ENCODE measurements around the gene VSIG8.

VSIG8 gene

DNA sequence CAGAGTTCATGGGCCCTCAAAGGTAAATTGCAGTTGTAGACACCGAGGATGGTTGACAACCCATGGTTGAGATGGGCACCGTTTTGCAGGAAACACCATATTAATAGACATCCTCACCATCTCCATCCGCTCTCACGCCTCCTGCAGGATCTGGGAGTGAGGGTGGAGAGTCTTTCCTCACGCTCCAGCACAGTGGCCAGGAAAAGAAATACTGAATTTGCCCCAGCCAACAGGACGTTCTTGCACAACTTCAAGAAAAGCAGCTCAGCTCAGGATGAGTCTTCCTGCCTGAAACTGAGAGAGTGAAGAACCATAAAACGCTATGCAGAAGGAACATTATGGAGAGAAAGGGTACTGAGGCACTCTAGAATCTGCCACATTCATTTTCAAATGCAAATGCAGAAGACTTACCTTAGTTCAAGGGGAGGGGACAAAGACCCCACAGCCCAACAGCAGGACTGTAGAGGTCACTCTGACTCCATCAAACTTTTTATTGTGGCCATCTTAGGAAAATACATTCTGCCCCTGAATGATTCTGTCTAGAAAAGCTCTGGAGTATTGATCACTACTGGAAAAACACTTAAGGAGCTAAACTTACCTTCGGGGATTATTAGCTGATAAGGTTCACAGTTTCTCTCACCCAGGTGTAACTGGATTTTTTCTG is 26.5 kb downstream of the VSIG8 start:
- Histone ChIP-seq H3K9me3 (ENCODE audit: low read depth, low read length) (no peaks in the 10 kb centered on the region), H3K4me3 (no peak overlapping the region), H3K27ac (no peak overlapping the region), H3K9ac (ENCODE audit: insufficient read length) (no peak overlapping the region), H3K36me3 (ENCODE audit: insufficient read depth, low read length) (no peaks in the 10 kb centered on the region)
- TF ChIP-seq POLR2AphosphoS5 (IDR thresholded peaks at IDR 0.05; ENCODE audit: borderline replicate concordance, low read depth, low read length) (no peak), EZH2 (IDR thresholded peaks at IDR 0.05) (no peak), FOXP2 (optimal IDR thresholded peaks at IDR 0.05; ENCODE audit: control extremely low read depth, extremely low read length, insufficient read depth) (no peak)
- no peak for DNase-seq (ENCODE audit: low read depth, low spot score)

DNA sequence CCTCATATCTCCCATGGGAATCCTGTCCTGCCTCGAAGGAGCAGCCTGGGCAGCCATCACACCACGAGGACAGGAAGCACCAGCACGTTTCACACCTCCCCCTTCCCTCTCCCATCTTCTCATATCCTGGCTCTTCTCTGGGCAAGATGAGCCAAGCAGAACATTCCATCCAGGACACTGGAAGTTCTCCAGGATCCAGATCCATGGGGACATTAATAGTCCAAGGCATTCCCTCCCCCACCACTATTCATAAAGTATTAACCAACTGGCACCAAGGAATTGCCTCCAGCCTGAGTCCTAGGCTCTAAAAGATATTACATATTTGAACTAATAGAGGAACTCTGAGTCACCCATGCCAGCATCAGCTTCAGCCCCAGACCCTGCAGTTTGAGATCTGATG is 27.1 kb downstream of the VSIG8 start:
- DNase-seq (ENCODE audit: low read depth, low spot score), result no peak
- Histone ChIP-seq H3K9ac (ENCODE audit: insufficient read length) (no peak overlapping the region), H3K4me3 (no peak overlapping the region), H3K36me3 (ENCODE audit: insufficient read depth, low read length) (no peaks in the 10 kb centered on the region), H3K9me3 (ENCODE audit: low read depth, low read length) (no peaks in the 10 kb centered on the region), H3K27ac (no peak overlapping the region)
- TF ChIP-seq EZH2 (IDR thresholded peaks at IDR 0.05) (no peak), FOXP2 (optimal IDR thresholded peaks at IDR 0.05; ENCODE audit: control extremely low read depth, extremely low read length, insufficient read depth) (no peak), POLR2AphosphoS5 (IDR thresholded peaks at IDR 0.05; ENCODE audit: borderline replicate concordance, low read depth, low read length) (no peak)

DNA sequence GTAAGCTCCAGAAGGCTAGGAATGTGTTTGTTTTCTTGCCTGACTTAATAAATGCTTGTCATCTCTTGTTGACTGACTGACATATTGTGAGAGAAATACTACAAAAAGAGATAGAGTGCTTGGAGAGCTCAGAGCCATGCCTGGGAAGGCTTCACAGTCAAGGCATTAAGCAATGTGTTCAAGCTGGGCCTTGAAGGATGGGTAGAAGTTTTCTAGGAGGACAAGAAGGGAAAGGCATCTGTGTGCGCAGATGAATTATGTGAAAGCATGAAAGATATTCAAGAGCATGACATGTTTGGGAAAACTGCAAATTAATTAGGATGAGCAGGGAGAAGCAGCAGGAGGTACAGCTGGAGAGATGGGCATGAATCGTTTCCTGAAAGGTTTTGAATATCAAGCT is 30.1 kb downstream of the VSIG8 start:
- Histone ChIP-seq H3K9me3 (ENCODE audit: low read depth, low read length) (no peaks in the 10 kb centered on the region), H3K9ac (ENCODE audit: insufficient read length) (no peak overlapping the region), H3K4me3 (no peak overlapping the region), H3K36me3 (ENCODE audit: insufficient read depth, low read length) (no peaks in the 10 kb centered on the region), H3K27ac (no peak overlapping the region)
- TF ChIP-seq EZH2 (IDR thresholded peaks at IDR 0.05), result no peak
- TF ChIP-seq POLR2AphosphoS5 (IDR thresholded peaks at IDR 0.05; ENCODE audit: borderline replicate concordance, low read depth, low read length), result no peak
- no peak for TF ChIP-seq FOXP2 (optimal IDR thresholded peaks at IDR 0.05; ENCODE audit: control extremely low read depth, extremely low read length, insufficient read depth)
- no peak for DNase-seq (ENCODE audit: low read depth, low spot score)

DNA sequence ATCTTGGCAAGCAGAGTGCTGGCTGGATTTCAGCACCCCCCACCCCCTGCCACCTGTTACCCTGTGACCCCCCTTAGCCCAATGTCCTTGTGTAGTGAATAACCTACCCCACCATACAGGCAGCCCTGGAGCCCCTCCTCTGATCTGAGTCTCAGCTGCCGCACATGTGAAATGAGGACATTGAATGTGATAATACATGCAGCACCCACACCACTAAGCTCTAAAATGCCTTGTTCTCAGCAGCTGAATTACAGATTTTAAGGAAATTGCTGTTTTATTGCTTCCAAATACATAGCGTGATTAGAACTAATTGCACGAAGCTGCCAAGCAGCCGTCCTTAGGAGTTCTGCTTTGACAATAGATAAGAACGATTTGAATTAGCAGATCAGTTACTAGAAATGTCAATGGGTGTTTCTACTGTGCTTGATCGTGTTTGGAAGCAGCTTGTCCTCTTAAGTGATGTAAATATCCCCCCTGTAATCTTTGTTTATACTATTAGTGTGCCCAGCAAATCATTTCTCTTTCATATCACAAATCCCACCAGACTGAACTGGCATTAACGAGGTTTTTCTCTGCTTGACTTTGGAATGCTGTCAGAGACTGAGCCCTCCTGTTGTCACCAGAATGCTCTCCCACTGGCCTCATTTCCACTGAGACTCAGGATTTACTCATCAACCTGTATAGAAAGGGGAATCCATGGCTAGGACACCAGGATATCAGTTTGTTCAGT is 30.9 kb downstream of the VSIG8 start:
- no peak overlapping the region for H3K27ac ChIP-seq
- no peak for DNase-seq (ENCODE audit: low read depth, low spot score)

DNA sequence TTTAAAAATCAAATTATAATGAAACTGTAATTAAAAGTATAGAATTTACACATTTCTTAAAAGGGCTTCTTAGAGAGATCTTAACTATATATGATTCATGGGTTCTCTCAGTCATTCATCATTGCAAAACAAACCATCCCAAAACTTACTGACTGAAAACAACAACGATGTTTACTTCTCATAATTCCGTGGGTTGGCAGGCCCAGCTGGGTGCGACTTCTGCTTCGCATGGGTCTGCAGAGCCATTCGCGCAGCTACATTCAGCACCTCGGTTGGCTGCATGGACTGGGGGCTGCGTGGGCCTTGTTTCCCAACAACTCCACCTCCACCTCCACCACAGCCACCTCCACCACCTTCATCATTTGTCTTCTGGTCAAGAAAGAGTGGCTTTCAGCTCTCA is 31.7 kb downstream of the VSIG8 start:
- DNase-seq (ENCODE audit: low read depth, low spot score), result no peak
- Histone ChIP-seq H3K36me3 (ENCODE audit: insufficient read depth, low read length) (no peaks in the 10 kb centered on the region), H3K4me3 (no peak overlapping the region), H3K9ac (ENCODE audit: insufficient read length) (no peak overlapping the region), H3K27ac (no peak overlapping the region), H3K9me3 (ENCODE audit: low read depth, low read length) (no peaks in the 10 kb centered on the region)
- TF ChIP-seq FOXP2 (optimal IDR thresholded peaks at IDR 0.05; ENCODE audit: control extremely low read depth, extremely low read length, insufficient read depth) (no peak), POLR2AphosphoS5 (IDR thresholded peaks at IDR 0.05; ENCODE audit: borderline replicate concordance, low read depth, low read length) (no peak), EZH2 (IDR thresholded peaks at IDR 0.05) (no peak)

More for the DNA sequence above, 30.9 kb downstream of the VSIG8 start:
- no peaks in the 10 kb centered on the region for H3K36me3 ChIP-seq (ENCODE audit: insufficient read depth, low read length)
- no peak overlapping the region for H3K4me3 ChIP-seq
- H3K9me3 ChIP-seq (ENCODE audit: low read depth, low read length), result no peaks in the 10 kb centered on the region
- TF ChIP-seq FOXP2 (optimal IDR thresholded peaks at IDR 0.05; ENCODE audit: control extremely low read depth, extremely low read length, insufficient read depth) (no peak), EZH2 (IDR thresholded peaks at IDR 0.05) (no peak), POLR2AphosphoS5 (IDR thresholded peaks at IDR 0.05; ENCODE audit: borderline replicate concordance, low read depth, low read length) (no peak)
- H3K9ac ChIP-seq (ENCODE audit: insufficient read length), result no peak overlapping the region

DNA sequence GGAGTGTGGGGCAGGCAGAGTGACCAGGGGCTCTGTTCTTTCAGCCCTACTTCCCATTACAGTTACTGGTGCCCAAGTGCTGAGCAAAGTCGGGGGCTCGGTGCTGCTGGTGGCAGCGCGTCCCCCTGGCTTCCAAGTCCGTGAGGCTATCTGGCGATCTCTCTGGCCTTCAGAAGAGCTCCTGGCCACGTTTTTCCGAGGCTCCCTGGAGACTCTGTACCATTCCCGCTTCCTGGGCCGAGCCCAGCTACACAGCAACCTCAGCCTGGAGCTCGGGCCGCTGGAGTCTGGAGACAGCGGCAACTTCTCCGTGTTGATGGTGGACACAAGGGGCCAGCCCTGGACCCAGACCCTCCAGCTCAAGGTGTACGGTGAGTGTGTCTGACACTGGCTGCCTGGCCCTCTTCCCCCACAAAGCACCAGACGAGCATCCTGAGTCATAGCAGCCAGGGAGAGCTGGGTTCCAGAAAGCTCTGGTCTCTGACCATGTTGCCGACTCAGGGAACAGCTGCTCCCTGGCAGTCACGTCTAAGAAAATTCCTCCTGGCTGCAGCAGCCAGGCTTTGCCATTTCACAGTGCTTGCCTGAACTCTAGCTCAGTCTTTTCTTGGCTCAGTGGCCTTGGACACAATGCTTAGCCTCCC is 32.5 kb downstream of the VSIG8 start:
- no peak for DNase-seq (ENCODE audit: low read depth, low spot score)
- no peak for TF ChIP-seq POLR2AphosphoS5 (IDR thresholded peaks at IDR 0.05; ENCODE audit: borderline replicate concordance, low read depth, low read length)
- no peak for TF ChIP-seq FOXP2 (optimal IDR thresholded peaks at IDR 0.05; ENCODE audit: control extremely low read depth, extremely low read length, insufficient read depth)
- no peak for TF ChIP-seq EZH2 (IDR thresholded peaks at IDR 0.05)
- Histone ChIP-seq H3K9ac (ENCODE audit: insufficient read length) (no peak overlapping the region), H3K36me3 (ENCODE audit: insufficient read depth, low read length) (no peaks in the 10 kb centered on the region), H3K27ac (no peak overlapping the region), H3K9me3 (ENCODE audit: low read depth, low read length) (no peaks in the 10 kb centered on the region), H3K4me3 (no peak overlapping the region)

DNA sequence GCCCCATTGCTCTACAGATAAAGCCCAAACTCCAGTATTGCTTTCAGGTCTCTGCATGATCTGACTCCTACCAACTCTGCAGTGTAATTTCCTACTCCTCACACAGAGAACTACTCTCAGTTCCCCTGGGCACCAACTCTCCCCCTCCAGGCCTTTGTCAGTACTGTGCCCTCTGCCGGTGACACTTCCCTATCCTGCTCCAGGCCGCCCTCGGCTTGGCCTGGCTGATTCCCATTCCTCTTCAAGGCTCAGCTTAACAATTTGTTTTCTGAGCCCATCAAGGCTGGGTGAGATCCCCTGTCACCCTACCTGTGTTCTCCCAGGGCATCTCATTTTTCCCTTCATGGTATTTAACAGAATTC is 33.2 kb downstream of the VSIG8 start:
- DNase-seq (ENCODE audit: low read depth, low spot score), result no peak

DNA sequence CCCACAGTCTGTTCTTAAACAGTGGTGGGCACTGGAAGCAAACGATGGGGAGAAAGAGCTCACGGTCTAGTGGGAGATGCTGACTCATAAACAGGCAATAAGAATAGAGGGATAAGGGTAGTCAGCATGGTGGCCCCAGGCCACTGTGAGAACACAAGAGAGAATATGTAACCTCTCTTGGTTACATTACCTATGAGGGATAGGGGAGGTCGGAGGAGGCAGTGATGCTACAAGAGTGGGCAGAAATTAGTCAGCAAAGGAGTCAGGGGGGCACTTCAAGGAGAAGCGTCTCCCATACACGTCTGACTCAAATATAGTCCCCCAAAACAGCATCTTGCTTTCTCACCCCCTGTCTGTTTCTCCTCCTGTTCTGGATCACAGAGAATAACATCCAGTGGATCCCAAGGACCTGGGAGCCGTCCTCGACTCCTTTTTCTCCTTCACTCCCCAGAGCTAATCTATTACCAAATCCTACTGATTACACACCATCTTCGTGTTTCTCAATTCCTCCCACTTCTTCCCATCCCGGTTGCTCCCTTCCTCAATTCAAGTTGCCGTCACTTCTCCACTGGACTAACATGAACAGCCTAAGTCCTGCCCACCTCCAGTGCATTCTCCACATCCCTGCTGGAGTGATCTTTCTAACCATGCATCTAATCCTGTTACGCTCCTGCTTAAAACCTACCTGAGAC is 33.7 kb downstream of the VSIG8 start:
- Histone ChIP-seq H3K4me3 (no peak overlapping the region), H3K9me3 (ENCODE audit: low read depth, low read length) (no peaks in the 10 kb centered on the region), H3K9ac (ENCODE audit: insufficient read length) (no peak overlapping the region), H3K36me3 (ENCODE audit: insufficient read depth, low read length) (no peaks in the 10 kb centered on the region), H3K27ac (no peak overlapping the region)
- no peak for TF ChIP-seq FOXP2 (optimal IDR thresholded peaks at IDR 0.05; ENCODE audit: control extremely low read depth, extremely low read length, insufficient read depth)
- no peak for TF ChIP-seq EZH2 (IDR thresholded peaks at IDR 0.05)
- no peak for TF ChIP-seq POLR2AphosphoS5 (IDR thresholded peaks at IDR 0.05; ENCODE audit: borderline replicate concordance, low read depth, low read length)
- DNase-seq (ENCODE audit: low read depth, low spot score), result no peak

More for the DNA sequence above, 33.2 kb downstream of the VSIG8 start:
- Histone ChIP-seq H3K9ac (ENCODE audit: insufficient read length) (no peak overlapping the region), H3K9me3 (ENCODE audit: low read depth, low read length) (no peaks in the 10 kb centered on the region), H3K27ac (no peak overlapping the region), H3K36me3 (ENCODE audit: insufficient read depth, low read length) (no peaks in the 10 kb centered on the region), H3K4me3 (no peak overlapping the region)
- TF ChIP-seq FOXP2 (optimal IDR thresholded peaks at IDR 0.05; ENCODE audit: control extremely low read depth, extremely low read length, insufficient read depth) (no peak), POLR2AphosphoS5 (IDR thresholded peaks at IDR 0.05; ENCODE audit: borderline replicate concordance, low read depth, low read length) (no peak), EZH2 (IDR thresholded peaks at IDR 0.05) (no peak)

All from SK-N-MC (cell line).